GM12878 (cell line): ENCODE measurements around the gene ATG10. TPM values are rescaled to one million over a fixed set of nuclear protein-coding genes. Genes with fewer than 3 reads are reported as not detected.
A peak's percentile ranks its signal among the peaks of the same experiment; 100 is the strongest.

Source experiments
- ATAC-seq: fragments of 200-7000 bp; cut with Tn5 transposase; 3 replicates; pipeline ENCODE4 v1.9.1; 2020; ENCODE audit warnings: mild to moderate bottlenecking, moderate library complexity
- BruUV-seq: library from RNA; stranded (reverse); fragments of 400-500 nt; replicated peaks from 2 replicates; lab custom pipeline; 2021; lab: Mats Ljungman, UMichigan
- CTCF ChIA-PET: fragments of 300-600 bp; sonication (Branson Sonifier 250); formaldehyde crosslinking; extraction: SDS; loops from one replicate; lab custom pipeline; 2021; ENCODE audit warnings: inconsistent platforms; lab: Yijun Ruan, JAX
- POLR2A ChIA-PET: fragments of 350-600 bp; formaldehyde crosslinking; extraction: SDS; loops from one replicate; lab custom pipeline; 2021; ENCODE audit warnings: inconsistent platforms; lab: Charles Lee
- RAD21 ChIA-PET: fragments of 300-600 bp; sonication (Branson Sonifier 250); formaldehyde crosslinking; loops from one replicate; lab custom pipeline; 2023; ENCODE audit warnings: antibody characterized with exemption; ENCODE audit not compliant: unreplicated experiment; lab: Charles Lee
- SMC1A ChIA-PET: fragments of 300-600 bp; sonication (Branson Sonifier 250); formaldehyde crosslinking; loops from one replicate; lab custom pipeline; 2023; ENCODE audit not compliant: unreplicated experiment, uncharacterized antibody; lab: Charles Lee
- DNase-seq: peaks from one replicate; pipeline ENCODE4 v3.0.0-alpha.2; 2011; ENCODE audit warnings: low read depth, low spot score
- FAIRE-seq: peaks from 3 replicates; lab custom pipeline; 2011; peaks lifted over from hg19 to GRCh38; lab: Jason Lieb, UNC
- H2AFZ ChIP-seq: 2 replicates; pipeline ENCODE4 v1.6.0; 2011; ENCODE audit warnings: low read depth, low read length, control low read depth; ENCODE audit not compliant: control insufficient read depth
- H3K27ac ChIP-seq: 2 replicates; pipeline ENCODE4 v1.5.1; 2011; ENCODE audit warnings: control low read depth; ENCODE audit not compliant: control insufficient read depth, insufficient read depth
- H3K27me3 ChIP-seq, 2 experiments: replicated peaks in 1 of 2; 2 replicates each; pipeline versions ENCODE4 v1.6.0 to v1.6.1; 2011; ENCODE audit warnings: low read length in 1 of 2; ENCODE audit not compliant: control insufficient read depth in 2 of 2, insufficient read depth in 2 of 2
- H3K36me3 ChIP-seq, 2 experiments: 2 replicates each; pipeline ENCODE4 v1.5.1; 2011; ENCODE audit warnings: low read length in 1 of 2; ENCODE audit not compliant: control insufficient read depth in 2 of 2, insufficient read depth in 2 of 2
- H3K4me1 ChIP-seq: 2 replicates; pipeline ENCODE4 v1.6.1; 2011; ENCODE audit warnings: mild to moderate bottlenecking, low read length, moderate library complexity, mixed read lengths; ENCODE audit not compliant: control insufficient read depth, insufficient read depth
- H3K4me2 ChIP-seq: 2 replicates; pipeline ENCODE4 v1.6.0; 2011; ENCODE audit warnings: control low read depth; ENCODE audit not compliant: control insufficient read depth, insufficient read depth
- H3K4me3 ChIP-seq: fragments of 200-600 bp; sonication (generic); 2 replicates; pipeline ENCODE4 v1.5.1; 2016
- H3K79me2 ChIP-seq: 2 replicates; pipeline ENCODE4 v1.6.0; 2011; ENCODE audit warnings: low read length; ENCODE audit not compliant: control insufficient read depth, insufficient read depth
- H3K9ac ChIP-seq: 2 replicates; pipeline ENCODE4 v1.8.0; 2011; ENCODE audit warnings: low read length, control low read depth, mixed read lengths; ENCODE audit not compliant: control insufficient read depth, insufficient read depth
- H3K9me3 ChIP-seq: replicated peaks from 3 replicates; pipeline ENCODE4 v1.5.1; 2011; ENCODE audit warnings: mild to moderate bottlenecking, low read length; ENCODE audit not compliant: control insufficient read depth, insufficient read depth
- H4K20me1 ChIP-seq: 2 replicates; pipeline ENCODE4 v1.6.0; 2011; ENCODE audit not compliant: control insufficient read depth, insufficient read depth
- ASH2L ChIP-seq: fragments of 300-600, 200-600 bp; sonication (generic); IDR thresholded peaks from 2 replicates; pipeline ENCODE4 v1.6.1; 2017; ENCODE audit warnings: low read depth, mild to moderate bottlenecking, borderline replicate concordance
- BCLAF1 ChIP-seq: fragments of 450-650 bp; IDR thresholded peaks from 2 replicates; pipeline ENCODE4 v1.6.1; 2017; ENCODE audit warnings: antibody characterized with exemption, mild to moderate bottlenecking, moderate library complexity
- BHLHE40 ChIP-seq, 2 experiments: fragments of 450-650 bp in 1 of 2; IDR thresholded peaks; 2 replicates each; pipeline ENCODE4 v1.6.1; 2011 to 2017; ENCODE audit warnings: low read depth in 2 of 2, borderline replicate concordance in 1 of 2, improper control_type of control experiment in 1 of 2, low read length in 1 of 2, mild to moderate bottlenecking in 1 of 2
- BMI1 ChIP-seq: fragments of 450-650 bp; IDR thresholded peaks from 2 replicates; pipeline ENCODE4 v1.6.1; 2016; ENCODE audit warnings: mild to moderate bottlenecking, moderate library complexity, borderline replicate concordance
- IKZF2 ChIP-seq, 2 experiments: fragments of 450-650 bp; IDR thresholded peaks; 2 replicates each; pipeline ENCODE4 v1.6.1; 2017; ENCODE audit warnings: mild to moderate bottlenecking in 2 of 2, moderate library complexity in 2 of 2
- NFYB ChIP-seq: IDR thresholded peaks from 2 replicates; pipeline ENCODE4 v1.6.1; 2011; ENCODE audit warnings: low read depth, mild to moderate bottlenecking, low read length, improper control_type of control experiment, moderate library complexity; ENCODE audit not compliant: insufficient read depth
- POLR2AphosphoS5 ChIP-seq: IDR thresholded peaks from 2 replicates; pipeline ENCODE4 v1.6.1; 2011; ENCODE audit warnings: mild to moderate bottlenecking, low read length, inconsistent platforms
- POU2F2 ChIP-seq: IDR thresholded peaks from 3 replicates; pipeline ENCODE4 v1.6.1; 2011; ENCODE audit warnings: low read depth, mild to moderate bottlenecking, low read length, borderline replicate concordance
- RB1 ChIP-seq: fragments of 450-650 bp; formaldehyde crosslinking; IDR thresholded peaks from 2 replicates; pipeline ENCODE4 v1.6.1; 2017; ENCODE audit warnings: mild to moderate bottlenecking, borderline replicate concordance
- SREBF1 ChIP-seq: IDR thresholded peaks from 2 replicates; pipeline ENCODE4 v1.6.1; 2012; ENCODE audit warnings: mild to moderate bottlenecking, low read length
- TCF12 ChIP-seq: IDR thresholded peaks from 2 replicates; pipeline ENCODE4 v1.6.1; 2011; ENCODE audit warnings: low read depth, mild to moderate bottlenecking, low read length
- ZBTB40 ChIP-seq: fragments of 450-650 bp; IDR thresholded peaks from 2 replicates; pipeline ENCODE4 v1.6.1; 2016; ENCODE audit warnings: mild to moderate bottlenecking, moderate library complexity, borderline replicate concordance
- ZSCAN29 ChIP-seq: fragments of 450-650 bp; IDR thresholded peaks from 2 replicates; pipeline ENCODE4 v1.6.1; 2017; ENCODE audit warnings: mild to moderate bottlenecking, moderate library complexity
- WGBS: methylation state at CpG from one replicate; pipeline ENCODE4 v1.1.6; 2016; ENCODE audit warnings: low lambda C conversion rate; ENCODE audit not compliant: insufficient replicate concordance, insufficient coverage; ENCODE audit errors: missing lambda C conversion rate; 5-methylcytosine and 5-hydroxymethylcytosine counted together
- in situ Hi-C: fragments of 300-500 bp; cut with MboI; formaldehyde crosslinking; loops from 9 replicates; pipeline ENCODE4 v1.14.3; 2018; ENCODE audit warnings: mixed read lengths
- intact Hi-C: fragments of 100-400 bp; cut with micrococcal nuclease; formaldehyde crosslinking; loops from one replicate; pipeline ENCODE4 v1.14.2; 2022; ENCODE audit not compliant: unreplicated experiment
- polyA plus RNA-seq, 11 experiments: library from polyadenylated mRNA; depleted of rRNA in 4 of 11; unstranded in 6 of 11; stranded (reverse) in 5 of 11; fragments of >200 nt; fragmentation: Nextera tagmentation in 4 of 11; fragmentation: Illumina TruSeq in 1 of 11; extraction: Ambion mirVana in 4 of 11; extraction: Trizol in 1 of 11; gene quantifications; 1 replicate in 1 of 11; 2 replicates in 10 of 11; pipeline versions ENCODE4 v1.2.1 to v1.2.3, GENCODE V29; 2011 to 2016; ENCODE audit warnings: inconsistent platforms in 2 of 11, missing spikeins in 2 of 11, low read depth in 1 of 11
- total RNA-seq, 4 experiments: library from RNA; depleted of rRNA in 3 of 4; stranded (reverse); fragments of >200 nt in 3 of 4; fragmentation: Illumina TruSeq in 1 of 4; extraction: Trizol in 1 of 4; gene quantifications; 2 replicates each; pipeline versions ENCODE4 v1.2.1 to v1.2.3, GENCODE V29; 2013 to 2021
- TF ChIP-seq, protein P1 (sequence below): fragments of 450-650 bp; IDR thresholded peaks from 2 replicates; pipeline ENCODE4 v1.6.1; 2016; ENCODE audit warnings: mild to moderate bottlenecking

ATG10 gene
- total and polyA plus RNA-seq, 10 of the 15 experiments (the other 5 are each of a cell fraction or from before 2014, with no cell fraction given), result 3.8 to 14.4 (median 6.5) TPM

DNA sequence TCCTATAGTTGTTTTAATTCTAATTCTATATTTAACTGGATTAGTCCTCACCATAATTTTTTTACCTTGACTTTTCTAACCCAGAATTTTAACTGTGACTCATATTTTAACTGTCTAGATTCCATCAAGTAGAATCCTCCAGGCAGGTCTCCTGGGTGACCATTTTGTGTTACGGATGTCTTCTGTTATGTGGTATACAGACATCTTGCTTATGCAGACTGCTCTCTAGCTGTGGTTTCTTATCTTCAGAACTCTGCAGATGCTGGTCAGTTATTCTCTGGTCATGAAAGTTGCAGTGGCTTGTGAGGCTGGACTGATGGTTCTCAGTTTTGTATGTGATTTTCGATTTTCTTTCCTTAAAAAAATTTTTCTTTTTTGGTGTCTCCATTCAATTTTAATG lies 139.4 kb downstream of the ATG10 start (continued):
- TF ChIP-seq BHLHE40 (IDR thresholded peaks at IDR 0.05; ENCODE audit: borderline replicate concordance in 1 of 2, low read depth in 2 of 2, low read length in 1 of 2), result no peak
- TF ChIP-seq IKZF2 (IDR thresholded peaks at IDR 0.05), result peak in 1 of 2 experiments; percentile 10; a peak in 1 of 4 replicates
- TF ChIP-seq RB1, result no peak
- TF ChIP-seq, all 136 proteins: peak for 5

GRCh38 chr5:82115858-82116257 lies 144.0 kb downstream of the ATG10 start:
- no peak overlapping the region for H3K9ac ChIP-seq
- ChIA-PET POLR2A (interaction anchor here (0.5 kb wide), 1 partner anchor 297 kb away, joined by 3 read pairs; no protein-coding TSS in a partner anchor), RAD21 (no interaction called here), CTCF (interaction anchor here (0.9 kb wide), 1 partner anchor 110 kb away, joined by 4 read pairs; no protein-coding TSS in a partner anchor), SMC1A (no interaction called here)
- H3K27ac ChIP-seq, result no peak overlapping the region
- H4K20me1 ChIP-seq, result no peaks in the 10 kb centered on the region
- in situ Hi-C loops (no loop called here), intact Hi-C loops (no loop called here)
- no peak overlapping the region for H2AFZ ChIP-seq
- H3K9me3 ChIP-seq, result no peaks in the 10 kb centered on the region
- H3K79me2 ChIP-seq, result no peaks in the 10 kb centered on the region
- 93% methylated on average over 1 of the region's 1 CpG for WGBS
- no peak for FAIRE-seq
- no peaks in the 10 kb centered on the region for H3K36me3 ChIP-seq
- H3K4me3 ChIP-seq, result no peak overlapping the region
- DNase-seq, result no peak
- no peak overlapping the region for H3K4me2 ChIP-seq
- H3K27me3 ChIP-seq, result no peaks in the 10 kb centered on the region
- BruUV-seq, result no TSS peak
- no peaks in the 10 kb centered on the region for H3K4me1 ChIP-seq
- no peak for ATAC-seq
- TF ChIP-seq, protein P1, sequence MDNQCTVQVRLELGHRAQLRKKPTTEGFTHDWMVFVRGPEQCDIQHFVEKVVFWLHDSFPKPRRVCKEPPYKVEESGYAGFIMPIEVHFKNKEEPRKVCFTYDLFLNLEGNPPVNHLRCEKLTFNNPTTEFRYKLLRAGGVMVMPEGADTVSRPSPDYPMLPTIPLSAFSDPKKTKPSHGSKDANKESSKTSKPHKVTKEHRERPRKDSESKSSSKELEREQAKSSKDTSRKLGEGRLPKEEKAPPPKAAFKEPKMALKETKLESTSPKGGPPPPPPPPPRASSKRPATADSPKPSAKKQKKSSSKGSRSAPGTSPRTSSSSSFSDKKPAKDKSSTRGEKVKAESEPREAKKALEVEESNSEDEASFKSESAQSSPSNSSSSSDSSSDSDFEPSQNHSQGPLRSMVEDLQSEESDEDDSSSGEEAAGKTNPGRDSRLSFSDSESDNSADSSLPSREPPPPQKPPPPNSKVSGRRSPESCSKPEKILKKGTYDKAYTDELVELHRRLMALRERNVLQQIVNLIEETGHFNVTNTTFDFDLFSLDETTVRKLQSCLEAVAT, result no peak
- TF ChIP-seq BMI1 (no peak), ASH2L (no peak), TCF12 (no peak), ZSCAN29 (no peak), POLR2AphosphoS5 (no peak), ZBTB40 (no peak), BCLAF1 (no peak), NFYB (no peak), POU2F2 (no peak), SREBF1 (no peak)
